Measurements from ENCODE around the gene CELSR2. TPM values are rescaled to one million over a fixed set of nuclear protein-coding genes. Genes with fewer than 3 reads are reported as not detected.
A peak's percentile ranks its signal among the peaks of the same experiment; 100 is the strongest.

Gene CELSR2
- total RNA-seq, 3 donors from 2014 or later, result 1.3 to 19.5 (median 13.8) TPM

DNA sequence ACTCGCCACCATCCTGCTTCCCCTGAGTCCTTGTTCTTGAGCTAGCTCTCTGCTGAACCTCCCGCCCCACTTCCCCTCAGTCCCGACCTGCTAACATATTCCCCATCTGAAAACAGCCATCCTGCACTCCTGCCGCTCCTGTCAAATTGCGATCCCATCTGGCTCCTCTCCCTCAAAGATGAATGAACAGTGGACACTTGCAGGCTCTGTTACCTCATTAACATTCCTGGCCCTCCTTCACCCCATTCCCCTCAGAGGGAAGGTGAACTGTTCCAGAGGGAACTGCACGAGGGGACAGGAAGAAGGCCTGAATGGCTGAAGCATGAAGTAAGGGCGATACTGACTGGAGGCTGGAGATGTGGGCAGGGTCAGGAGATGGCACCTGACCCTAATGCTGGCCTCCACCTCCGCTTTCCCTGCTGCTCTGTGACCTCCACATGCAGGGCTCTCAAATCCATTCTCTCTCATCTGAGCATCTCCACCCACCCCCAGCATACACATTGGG lies 7.4 kb upstream of the CELSR2 start:
- H3K9me3 ChIP-seq, result no peaks in the 10 kb centered on the region
- H3K4me1 ChIP-seq, result no peaks in the 10 kb centered on the region
- peak overlapping the region in 1 of 2 donors; percentile 66 for H3K27ac ChIP-seq
- H3K36me3 ChIP-seq, result peaks cover 6% of the 10 kb centered on the region
- DNase-seq (ENCODE audit: low spot score in 2 of 2), result no peak
- intact Hi-C loops (cut with DNase I; ENCODE audit: low total_unique reads), result no loop called here
- TF ChIP-seq POLR2AphosphoS5 (IDR thresholded peaks at IDR 0.05), result no peak
- TF ChIP-seq, protein P1, sequence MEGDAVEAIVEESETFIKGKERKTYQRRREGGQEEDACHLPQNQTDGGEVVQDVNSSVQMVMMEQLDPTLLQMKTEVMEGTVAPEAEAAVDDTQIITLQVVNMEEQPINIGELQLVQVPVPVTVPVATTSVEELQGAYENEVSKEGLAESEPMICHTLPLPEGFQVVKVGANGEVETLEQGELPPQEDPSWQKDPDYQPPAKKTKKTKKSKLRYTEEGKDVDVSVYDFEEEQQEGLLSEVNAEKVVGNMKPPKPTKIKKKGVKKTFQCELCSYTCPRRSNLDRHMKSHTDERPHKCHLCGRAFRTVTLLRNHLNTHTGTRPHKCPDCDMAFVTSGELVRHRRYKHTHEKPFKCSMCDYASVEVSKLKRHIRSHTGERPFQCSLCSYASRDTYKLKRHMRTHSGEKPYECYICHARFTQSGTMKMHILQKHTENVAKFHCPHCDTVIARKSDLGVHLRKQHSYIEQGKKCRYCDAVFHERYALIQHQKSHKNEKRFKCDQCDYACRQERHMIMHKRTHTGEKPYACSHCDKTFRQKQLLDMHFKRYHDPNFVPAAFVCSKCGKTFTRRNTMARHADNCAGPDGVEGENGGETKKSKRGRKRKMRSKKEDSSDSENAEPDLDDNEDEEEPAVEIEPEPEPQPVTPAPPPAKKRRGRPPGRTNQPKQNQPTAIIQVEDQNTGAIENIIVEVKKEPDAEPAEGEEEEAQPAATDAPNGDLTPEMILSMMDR (IDR thresholded peaks at IDR 0.05), result no peak
- H3K27me3 ChIP-seq, result no peaks in the 10 kb centered on the region
- peak overlapping the region in 1 of 3 donors; percentile 1 for H3K4me3 ChIP-seq

DNA sequence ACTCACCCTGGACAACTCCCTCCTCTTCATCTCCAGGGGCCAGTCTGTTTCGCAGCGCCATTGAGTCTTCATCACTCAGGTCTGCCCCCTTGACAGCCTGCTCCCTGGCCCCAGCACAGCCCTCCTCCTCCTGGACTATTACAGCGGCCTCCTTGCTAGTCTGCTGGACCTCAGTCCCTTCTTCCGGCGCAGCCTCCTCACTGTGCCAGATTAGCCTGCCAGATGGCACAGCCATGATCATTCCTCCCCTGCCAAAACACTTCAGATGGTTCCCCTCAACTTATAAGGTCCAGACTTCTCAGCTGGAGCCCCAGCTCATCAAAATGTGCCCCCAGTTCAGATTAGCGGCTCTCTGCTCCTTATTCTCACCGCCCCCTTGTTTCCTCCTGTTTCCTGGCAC lies 7.0 kb upstream of the CELSR2 start:
- Histone ChIP-seq H3K4me3 (peak overlapping the region in 1 of 3 donors; percentile 1), H3K36me3 (peaks cover 6% of the 10 kb centered on the region), H3K4me1 (no peaks in the 10 kb centered on the region), H3K9me3 (no peaks in the 10 kb centered on the region), H3K27ac (peak overlapping the region in 1 of 2 donors; percentile 66), H3K27me3 (no peaks in the 10 kb centered on the region)
- no peak for TF ChIP-seq POLR2A (IDR thresholded peaks at IDR 0.05)
- TF ChIP-seq, protein P1 (IDR thresholded peaks at IDR 0.05), result no peak
- TF ChIP-seq POLR2AphosphoS5 (IDR thresholded peaks at IDR 0.05), result no peak
- intact Hi-C loops (cut with DNase I; ENCODE audit: low total_unique reads), result no loop called here
- no peak for DNase-seq (ENCODE audit: low spot score in 2 of 2)

GRCh38 chr1:109243221-109243620 lies 6.1 kb upstream of the CELSR2 start:
- TF ChIP-seq POLR2A (IDR thresholded peaks at IDR 0.05) (no peak), POLR2AphosphoS5 (IDR thresholded peaks at IDR 0.05) (no peak)
- TF ChIP-seq, protein P1 (IDR thresholded peaks at IDR 0.05), result no peak
- Histone ChIP-seq H3K9me3 (no peaks in the 10 kb centered on the region), H3K27me3 (no peaks in the 10 kb centered on the region), H3K4me3 (no peak overlapping the region), H3K27ac (peak overlapping the region in 1 of 2 donors; percentile 25), H3K36me3 (peaks cover 1% of the 10 kb centered on the region), H3K4me1 (no peaks in the 10 kb centered on the region)
- intact Hi-C loops (cut with DNase I; ENCODE audit: low total_unique reads), result no loop called here
- no peak for DNase-seq (ENCODE audit: low spot score in 2 of 2)

DNA sequence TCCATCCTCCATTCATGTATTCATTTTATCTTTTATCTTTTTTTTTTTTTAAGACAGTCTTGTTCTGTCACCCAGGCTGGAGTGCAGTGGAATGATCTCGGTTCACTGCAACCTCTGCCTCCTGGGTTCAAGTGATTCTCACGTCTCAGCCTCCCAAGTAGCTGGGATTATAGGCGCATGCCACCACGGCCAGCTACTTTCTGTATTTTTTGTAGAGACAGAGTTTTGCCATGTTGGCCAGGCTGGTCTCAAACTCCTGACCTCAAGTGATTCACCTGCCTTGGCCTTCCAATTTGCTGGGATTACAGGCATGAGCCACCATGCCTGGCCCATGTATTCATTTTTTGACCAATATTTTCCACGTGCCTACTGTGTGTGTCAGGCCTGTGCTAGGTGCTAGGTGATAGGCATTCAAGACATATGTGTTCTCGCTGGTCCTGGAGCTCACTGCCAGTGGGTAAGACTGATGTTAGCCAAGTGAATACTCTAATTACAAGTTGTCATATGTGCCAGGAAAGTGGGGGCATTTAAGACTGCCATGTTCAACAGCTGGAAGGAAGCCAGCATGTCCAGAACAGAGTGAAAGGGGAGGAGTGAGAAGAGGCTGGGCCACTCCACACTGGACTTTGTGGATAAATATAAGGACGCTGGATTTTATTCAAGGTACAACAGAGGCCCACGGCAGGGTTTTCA lies 5.3 kb upstream of the CELSR2 start:
- DNase-seq (ENCODE audit: low spot score in 2 of 2), result no peak
- no peaks in the 10 kb centered on the region for H3K4me1 ChIP-seq
- H3K27me3 ChIP-seq, result no peaks in the 10 kb centered on the region
- no peak overlapping the region for H3K4me3 ChIP-seq
- H3K27ac ChIP-seq, result no peak overlapping the region
- no peak for TF ChIP-seq POLR2A (IDR thresholded peaks at IDR 0.05)
- TF ChIP-seq, protein P1 (IDR thresholded peaks at IDR 0.05), result no peak
- no peak for TF ChIP-seq POLR2AphosphoS5 (IDR thresholded peaks at IDR 0.05)
- no peaks in the 10 kb centered on the region for H3K36me3 ChIP-seq
- no peaks in the 10 kb centered on the region for H3K9me3 ChIP-seq
- intact Hi-C loops (cut with DNase I; ENCODE audit: low total_unique reads), result no loop called here

DNA sequence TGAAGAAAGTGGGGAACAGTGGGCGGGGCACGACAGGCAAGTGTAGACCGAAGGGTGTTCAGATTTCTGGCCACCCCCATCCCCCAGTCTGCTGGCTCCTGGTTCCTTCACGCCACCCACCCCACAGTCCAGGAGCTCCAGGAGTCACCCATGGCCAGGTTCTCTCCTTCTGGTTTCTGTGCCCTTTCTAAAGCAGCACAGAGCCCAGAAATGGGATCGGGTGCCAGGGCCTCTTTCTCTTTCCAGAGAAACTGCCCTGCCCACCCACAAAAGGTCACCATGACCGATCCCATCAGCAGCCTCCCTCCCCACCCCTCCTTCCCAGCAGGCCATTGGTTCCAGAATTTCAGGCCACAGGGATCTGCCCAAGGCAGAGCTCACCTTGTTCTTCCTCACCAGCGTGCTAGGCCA lies 3.2 kb upstream of the CELSR2 start:
- TF ChIP-seq, protein P1 (IDR thresholded peaks at IDR 0.05), result no peak
- no peak for TF ChIP-seq POLR2A (IDR thresholded peaks at IDR 0.05)
- no peak for TF ChIP-seq POLR2AphosphoS5 (IDR thresholded peaks at IDR 0.05)
- H3K27me3 ChIP-seq, result no peaks in the 10 kb centered on the region
- no peaks in the 10 kb centered on the region for H3K4me1 ChIP-seq
- intact Hi-C loops (cut with DNase I; ENCODE audit: low total_unique reads), result no loop called here
- peak overlapping the region in 1 of 2 donors; percentile 55 for H3K27ac ChIP-seq
- H3K36me3 ChIP-seq, result no peaks in the 10 kb centered on the region
- DNase-seq (ENCODE audit: low spot score in 2 of 2), result no peak
- H3K9me3 ChIP-seq, result no peaks in the 10 kb centered on the region
- H3K4me3 ChIP-seq, result no peak overlapping the region

All from breast epithelium (tissue), 4 donors.